Measurements from ENCODE around the gene MYO10.

MYO10 gene

GRCh38 chr5:16897800-16898199 is 38.3 kb downstream of the MYO10 start:
- Histone ChIP-seq H3K4me3 (ENCODE audit: low read depth in 1 of 2, low read length in 1 of 2) (no peak overlapping the region), H3K27ac (no peak overlapping the region), H3K4me1 (ENCODE audit: control insufficient read depth in 1 of 2, insufficient read depth in 1 of 2, low read depth in 1 of 2, low read length in 1 of 2) (no peaks in the 10 kb centered on the region), H3K9me3 (no peaks in the 10 kb centered on the region), H3K36me3 (no peaks in the 10 kb centered on the region), H3K27me3 (peaks cover 6% of the 10 kb centered on the region)
- TF ChIP-seq CTCF (IDR thresholded peaks at IDR 0.05), result no peak

GRCh38 chr5:16897284-16897704 is 38.8 kb downstream of the MYO10 start:
- H3K36me3 ChIP-seq, result no peaks in the 10 kb centered on the region
- no peak overlapping the region for H3K27ac ChIP-seq
- no peaks in the 10 kb centered on the region for H3K9me3 ChIP-seq
- peaks cover 6% of the 10 kb centered on the region for H3K27me3 ChIP-seq
- no peak overlapping the region for H3K4me3 ChIP-seq (ENCODE audit: low read depth in 1 of 2, low read length in 1 of 2)
- TF ChIP-seq CTCF (IDR thresholded peaks at IDR 0.05), result no peak
- no peaks in the 10 kb centered on the region for H3K4me1 ChIP-seq (ENCODE audit: control insufficient read depth in 1 of 2, insufficient read depth in 1 of 2, low read depth in 1 of 2, low read length in 1 of 2)

GRCh38 chr5:16896767-16897166 is 39.3 kb downstream of the MYO10 start:
- H3K9me3 ChIP-seq, result no peaks in the 10 kb centered on the region
- H3K4me1 ChIP-seq (ENCODE audit: control insufficient read depth in 1 of 2, insufficient read depth in 1 of 2, low read depth in 1 of 2, low read length in 1 of 2), result no peaks in the 10 kb centered on the region
- peaks cover 6% of the 10 kb centered on the region for H3K27me3 ChIP-seq
- TF ChIP-seq CTCF (IDR thresholded peaks at IDR 0.05), result no peak
- H3K4me3 ChIP-seq (ENCODE audit: low read depth in 1 of 2, low read length in 1 of 2), result no peak overlapping the region
- no peak overlapping the region for H3K27ac ChIP-seq
- no peaks in the 10 kb centered on the region for H3K36me3 ChIP-seq

GRCh38 chr5:16894236-16895057 is 41.6 kb downstream of the MYO10 start:
- no peaks in the 10 kb centered on the region for H3K9me3 ChIP-seq
- no peaks in the 10 kb centered on the region for H3K36me3 ChIP-seq
- H3K27ac ChIP-seq, result no peak overlapping the region
- no peak for TF ChIP-seq CTCF (IDR thresholded peaks at IDR 0.05)
- H3K27me3 ChIP-seq, result peaks cover 6% of the 10 kb centered on the region
- no peak overlapping the region for H3K4me3 ChIP-seq (ENCODE audit: low read depth in 1 of 2, low read length in 1 of 2)
- H3K4me1 ChIP-seq (ENCODE audit: control insufficient read depth in 1 of 2, insufficient read depth in 1 of 2, low read depth in 1 of 2, low read length in 1 of 2), result no peaks in the 10 kb centered on the region

- no peak overlapping the region for H3K27ac ChIP-seq
- H3K4me1 ChIP-seq (ENCODE audit: control insufficient read depth in 1 of 2, insufficient read depth in 1 of 2, low read depth in 1 of 2, low read length in 1 of 2), result no peaks in the 10 kb centered on the region
- H3K9me3 ChIP-seq, result no peaks in the 10 kb centered on the region
These were observed 45.1 kb downstream of the MYO10 start for GRCh38 chr5:16891033-16891432.

More at GRCh38 chr5:16891033-16891432, 45.1 kb downstream of the MYO10 start:
- Histone ChIP-seq H3K36me3 (no peaks in the 10 kb centered on the region), H3K4me3 (ENCODE audit: low read depth in 1 of 2, low read length in 1 of 2) (no peak overlapping the region), H3K27me3 (no peaks in the 10 kb centered on the region)
- no peak for TF ChIP-seq CTCF (IDR thresholded peaks at IDR 0.05)

Data from neutrophil (primary cell).